NT2/D1 (cell line): Measurements from ENCODE around the gene UGT3A2.

Experiments used
- DNase-seq: peaks from one replicate; pipeline ENCODE4 v3.0.0-alpha.2; 2011; ENCODE audit warnings: low read depth, low spot score
- H3K27me3 ChIP-seq: 2 replicates; pipeline ENCODE4 v1.6.0; 2011; ENCODE audit warnings: mild to moderate bottlenecking; ENCODE audit not compliant: insufficient read length, insufficient read depth
- H3K36me3 ChIP-seq: 2 replicates; pipeline ENCODE4 v1.6.1; 2011; ENCODE audit warnings: mild to moderate bottlenecking, low read length, mixed read lengths; ENCODE audit not compliant: insufficient read depth, insufficient read length
- H3K4me1 ChIP-seq: 2 replicates; pipeline ENCODE4 v1.5.1; 2011; ENCODE audit not compliant: insufficient read depth, insufficient read length
- H3K4me3 ChIP-seq: 2 replicates; pipeline ENCODE4 v1.5.1; 2011; ENCODE audit warnings: low read depth; ENCODE audit not compliant: insufficient read length
- H3K9ac ChIP-seq: 2 replicates; pipeline ENCODE4 v1.6.0; 2011; ENCODE audit warnings: low read depth; ENCODE audit not compliant: insufficient read length
- H3K9me3 ChIP-seq: 2 replicates; pipeline ENCODE4 v1.5.1; 2011; ENCODE audit warnings: mild to moderate bottlenecking, low read length; ENCODE audit not compliant: insufficient read depth
- SUZ12 ChIP-seq: IDR thresholded peaks from 2 replicates; pipeline ENCODE4 v1.6.1; 2011; ENCODE audit not compliant: insufficient read length, insufficient read depth; ENCODE audit errors: extremely low read depth
- YY1 ChIP-seq: IDR thresholded peaks from 2 replicates; pipeline ENCODE4 v1.6.1; 2011; ENCODE audit not compliant: insufficient read length, insufficient read depth
- ZNF274 ChIP-seq: IDR thresholded peaks from 2 replicates; pipeline ENCODE4 v1.6.1; 2011; ENCODE audit warnings: mild to moderate bottlenecking, low read depth, low read length

Gene UGT3A2

GRCh38 chr5:35996076-35996475, 70.6 kb downstream of the UGT3A2 start:
- H3K27me3 ChIP-seq = no peaks in the 10 kb centered on the region

GRCh38 chr5:35990941-35991611, 75.6 kb downstream of the UGT3A2 start, which contains the start of gene UGT3A1:
TSS of gene UGT3A1 (minus strand) at chr5:35991390. CDS start at chr5:35991240, 150 bp downstream.
- no peaks in the 10 kb centered on the region for H3K4me1 ChIP-seq
- H3K4me3 ChIP-seq = peak within 1 kb of the TSS; percentile 51
- no peaks in the 10 kb centered on the region for H3K36me3 ChIP-seq
- DNase-seq = no peak
- TF ChIP-seq SUZ12 (no peak), YY1 (no peak), ZNF274 (no peak)
- peak within 1 kb of the TSS; percentile 76 for H3K9ac ChIP-seq
- H3K27me3 ChIP-seq = peaks cover 10% of the 10 kb centered on the region
- H3K9me3 ChIP-seq = no peaks in the 10 kb centered on the region

More at GRCh38 chr5:35996076-35996475, 70.6 kb downstream of the UGT3A2 start:
- DNase-seq = no peak
- H3K36me3 ChIP-seq = no peaks in the 10 kb centered on the region
- TF ChIP-seq ZNF274 (no peak), YY1 (no peak), SUZ12 (no peak)
- no peak overlapping the region for H3K4me3 ChIP-seq
- no peaks in the 10 kb centered on the region for H3K9me3 ChIP-seq
- no peaks in the 10 kb centered on the region for H3K4me1 ChIP-seq
- H3K9ac ChIP-seq = no peak overlapping the region

- Histone ChIP-seq H3K9ac (peak overlapping the region; percentile 76), H3K4me1 (no peaks in the 10 kb centered on the region), H3K4me3 (peak overlapping the region; percentile 51), H3K27me3 (peaks cover 10% of the 10 kb centered on the region), H3K9me3 (no peaks in the 10 kb centered on the region), H3K36me3 (no peaks in the 10 kb centered on the region)
- DNase-seq = no peak
- TF ChIP-seq YY1 (no peak), ZNF274 (no peak), SUZ12 (no peak)
Observed at GRCh38 chr5:35990520-35990919, 76.2 kb downstream of the UGT3A2 start.

- Histone ChIP-seq H3K4me3 (no peak overlapping the region), H3K4me1 (no peaks in the 10 kb centered on the region), H3K9ac (no peak overlapping the region), H3K36me3 (no peaks in the 10 kb centered on the region), H3K27me3 (peaks cover 10% of the 10 kb centered on the region), H3K9me3 (no peaks in the 10 kb centered on the region)
- DNase-seq = no peak
- TF ChIP-seq ZNF274 (no peak), YY1 (no peak), SUZ12 (no peak)
Observed at GRCh38 chr5:35988529-35988928, 78.2 kb downstream of the UGT3A2 start.

GRCh38 chr5:35987776-35988175, 78.9 kb downstream of the UGT3A2 start:
- TF ChIP-seq ZNF274 = no peak
- TF ChIP-seq YY1 = no peak
- TF ChIP-seq SUZ12 = no peak
- H3K9ac ChIP-seq = no peak overlapping the region
- H3K4me3 ChIP-seq = no peak overlapping the region
- peaks cover 4% of the 10 kb centered on the region; the same call in 1 of the 2 replicates for H3K9me3 ChIP-seq
- H3K27me3 ChIP-seq = peaks cover 10% of the 10 kb centered on the region
- H3K4me1 ChIP-seq = no peaks in the 10 kb centered on the region
- no peaks in the 10 kb centered on the region for H3K36me3 ChIP-seq
- no peak for DNase-seq
